Activated naive CD4-positive, alpha-beta T cell (primary cell): ENCODE data around the gene PAPLN.

ENCODE experiments used
- DNase-seq, 4 experiments: peaks; one replicate each; lab custom pipeline; 2025; lab: John Stamatoyannopoulos, UW

The PAPLN gene

GRCh38 chr14:73261075-73261474 is 23.8 kb downstream of the PAPLN start:
- no peak for DNase-seq

DNA sequence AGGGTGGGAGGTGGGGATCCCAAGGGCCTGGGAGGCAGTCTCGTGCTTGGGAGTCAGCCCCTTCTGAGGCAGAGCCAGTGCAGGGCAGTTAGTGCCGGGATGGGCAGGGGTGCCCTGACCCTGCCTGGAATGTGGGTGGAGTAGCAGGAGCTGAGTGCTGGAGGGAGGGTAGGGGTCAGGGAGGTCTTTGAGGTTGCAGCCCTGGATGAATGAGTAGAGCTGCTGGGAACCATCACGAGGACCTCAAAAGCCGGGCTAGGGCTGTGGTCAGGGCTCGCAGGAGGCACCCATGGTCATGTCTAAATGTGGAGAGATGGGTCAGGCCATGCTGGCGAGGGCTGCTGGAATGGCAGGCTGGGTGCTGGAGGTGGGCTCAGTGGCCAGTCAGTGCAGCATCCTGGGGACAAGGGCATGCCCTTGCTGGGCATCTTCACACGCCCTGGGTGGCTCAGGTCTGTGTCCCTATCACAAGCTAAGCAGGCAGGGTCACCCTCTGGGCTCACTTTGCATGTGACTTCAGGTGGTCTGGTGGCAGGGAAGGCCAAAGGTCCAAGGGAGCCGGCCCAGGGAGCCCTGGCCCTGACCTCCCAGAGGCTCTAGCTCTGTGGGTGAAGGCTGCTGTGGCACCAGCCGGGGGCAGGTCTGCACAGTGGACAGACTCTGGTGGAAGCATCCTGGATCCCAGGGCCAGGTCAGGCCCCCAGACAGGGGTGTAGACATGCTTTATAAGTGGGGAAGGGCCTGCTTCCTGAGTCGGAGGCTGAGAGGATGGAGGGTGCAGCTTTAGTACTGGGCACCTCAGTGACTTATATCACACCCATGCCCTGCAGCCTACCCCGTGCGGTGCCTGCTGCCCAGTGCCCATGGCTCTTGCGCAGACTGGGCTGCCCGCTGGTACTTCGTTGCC is 24.5 kb downstream of the PAPLN start:
- no peak for DNase-seq

DNA sequence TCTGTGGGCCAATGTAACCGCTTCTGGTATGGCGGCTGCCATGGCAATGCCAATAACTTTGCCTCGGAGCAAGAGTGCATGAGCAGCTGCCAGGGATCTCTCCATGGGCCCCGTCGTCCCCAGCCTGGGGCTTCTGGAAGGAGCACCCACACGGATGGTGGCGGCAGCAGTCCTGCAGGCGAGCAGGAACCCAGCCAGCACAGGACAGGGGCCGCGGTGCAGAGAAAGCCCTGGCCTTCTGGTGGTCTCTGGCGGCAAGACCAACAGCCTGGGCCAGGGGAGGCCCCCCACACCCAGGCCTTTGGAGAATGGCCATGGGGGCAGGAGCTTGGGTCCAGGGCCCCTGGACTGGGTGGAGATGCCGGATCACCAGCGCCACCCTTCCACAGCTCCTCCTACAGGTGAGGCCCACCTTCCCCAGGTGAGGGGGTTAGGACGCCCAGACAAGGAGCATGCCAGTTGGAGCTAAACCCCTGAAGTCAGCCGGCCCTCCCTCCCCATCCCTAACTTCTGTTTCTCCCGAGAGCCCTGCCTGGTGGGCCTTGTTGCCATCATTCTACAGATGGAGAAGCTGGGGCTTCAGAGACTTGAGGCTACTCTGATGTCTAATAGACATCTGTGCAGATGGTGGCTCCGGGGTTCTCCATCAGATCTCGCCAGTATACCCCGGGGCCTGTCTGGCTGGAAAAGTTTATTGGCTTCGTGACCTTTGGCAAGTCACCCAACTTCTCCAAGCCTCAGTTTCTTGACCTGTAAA is 25.3 kb downstream of the PAPLN start:
- no peak for DNase-seq

- no peak for DNase-seq
Measured at GRCh38 chr14:73263606-73264005, 26.3 kb downstream of the PAPLN start.

DNA sequence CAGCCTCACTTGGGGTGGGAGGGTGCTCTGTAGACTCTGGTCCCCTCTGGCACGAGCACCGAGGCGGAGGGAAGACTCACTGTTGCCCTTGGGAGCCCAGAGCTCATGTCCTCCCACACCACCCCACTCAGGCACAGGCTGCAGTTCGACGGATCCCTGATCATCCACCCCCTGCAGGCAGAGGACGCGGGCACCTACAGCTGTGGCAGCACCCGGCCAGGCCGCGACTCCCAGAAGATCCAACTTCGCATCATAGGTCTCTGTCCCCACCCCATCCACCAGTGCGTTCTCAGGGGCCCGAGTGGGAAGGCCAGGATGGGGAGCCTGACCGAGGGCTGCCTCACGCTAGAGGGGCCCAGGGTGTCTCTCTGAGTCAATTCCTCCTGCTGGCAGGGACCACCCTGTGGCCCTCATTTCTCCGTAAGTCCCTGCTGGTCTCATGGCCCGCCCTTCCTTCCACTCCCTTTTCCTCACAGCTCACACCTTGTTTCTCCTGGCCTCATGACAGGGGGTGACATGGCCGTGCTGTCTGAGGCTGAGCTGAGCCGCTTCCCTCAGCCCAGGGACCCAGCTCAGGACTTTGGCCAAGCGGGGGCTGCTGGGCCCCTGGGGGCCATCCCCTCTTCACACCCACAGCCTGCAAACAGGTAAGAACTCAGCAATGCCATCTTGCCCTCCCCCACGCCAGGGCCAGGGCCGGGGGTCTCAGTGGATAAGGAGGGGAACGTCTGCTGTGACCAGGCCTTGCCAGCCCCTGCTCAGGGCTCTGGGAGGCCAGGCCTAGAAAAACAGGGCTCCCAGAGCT is 27.0 kb downstream of the PAPLN start:
- DNase-seq, result no peak

- DNase-seq, result no peak
Measured at GRCh38 chr14:73264885-73265720, 27.8 kb downstream of the PAPLN start.

DNA sequence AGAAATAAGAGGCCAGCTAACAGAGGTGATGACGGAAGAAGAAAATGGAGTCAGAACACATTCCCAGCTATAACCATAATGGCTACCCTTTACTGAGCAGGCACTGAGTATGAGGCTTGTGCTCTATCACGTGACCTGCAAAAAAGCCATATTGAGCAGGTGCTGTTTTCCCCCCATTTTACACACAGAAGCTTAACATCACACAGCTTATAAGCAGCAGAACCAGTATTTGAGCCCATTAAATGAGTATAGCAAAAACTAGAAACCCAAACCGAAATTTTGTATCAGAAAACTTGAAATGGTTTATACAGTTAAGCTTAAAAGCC is 28.4 kb downstream of the PAPLN start:
- DNase-seq, result no peak

DNA sequence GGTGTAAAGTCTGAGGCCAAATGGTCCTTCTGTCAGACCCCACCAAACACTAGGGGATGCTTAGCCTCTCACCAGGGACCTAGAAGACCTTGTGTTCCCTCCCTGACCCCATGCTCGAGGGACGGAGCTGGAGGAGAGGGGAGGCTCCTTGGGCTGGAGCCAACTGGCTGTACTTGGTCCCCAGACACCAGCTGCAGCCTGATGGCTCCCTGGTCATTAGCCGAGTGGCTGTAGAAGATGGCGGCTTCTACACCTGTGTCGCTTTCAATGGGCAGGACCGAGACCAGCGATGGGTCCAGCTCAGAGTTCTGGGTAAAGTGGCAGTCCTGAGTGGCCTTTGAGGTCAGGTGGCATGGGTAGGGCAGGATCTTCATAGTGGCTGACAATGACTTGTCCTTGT is 29.0 kb downstream of the PAPLN start:
- DNase-seq, result no peak

DNA sequence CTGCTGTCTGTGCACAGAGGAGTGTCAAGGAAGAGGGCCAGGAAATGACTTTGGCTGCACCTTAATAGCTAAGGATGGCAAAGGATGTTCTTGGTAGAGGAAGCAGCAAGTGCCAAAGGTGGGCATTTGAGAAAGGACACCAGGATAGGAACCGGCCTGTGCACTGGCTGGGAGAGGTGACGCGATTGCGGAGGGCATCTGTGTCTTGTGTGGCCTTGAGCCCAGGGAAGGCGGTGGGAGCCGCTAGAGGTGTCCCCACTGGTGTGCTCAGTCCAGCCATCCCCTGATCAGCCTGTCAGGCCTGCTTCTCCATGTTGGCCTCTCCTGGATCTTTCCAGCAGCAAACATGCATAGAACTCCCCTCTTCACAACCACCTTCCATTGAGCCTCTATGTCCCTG is 30.2 kb downstream of the PAPLN start:
- DNase-seq, result no peak

- DNase-seq, result no peak
Measured at GRCh38 chr14:73269729-73270531, 32.6 kb downstream of the PAPLN start.

DNA sequence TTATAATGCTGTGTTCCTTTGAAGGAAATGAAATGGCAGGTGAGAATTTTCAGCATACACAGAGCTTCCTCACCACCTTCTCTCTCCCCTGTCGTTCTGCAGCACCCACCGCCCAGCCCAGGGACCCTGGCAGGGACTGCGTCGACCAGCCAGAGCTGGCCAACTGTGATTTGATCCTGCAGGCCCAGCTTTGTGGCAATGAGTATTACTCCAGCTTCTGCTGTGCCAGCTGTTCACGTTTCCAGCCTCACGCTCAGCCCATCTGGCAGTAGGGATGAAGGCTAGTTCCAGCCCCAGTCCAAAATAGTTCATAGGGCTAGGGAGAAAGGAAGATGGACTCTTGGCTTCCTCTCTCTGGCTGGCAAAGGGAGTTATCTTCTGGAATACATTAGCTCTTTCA is 35.1 kb downstream of the PAPLN start:
- DNase-seq, result no peak

GRCh38 chr14:73273799-73274198 is 36.5 kb downstream of the PAPLN start:
- no peak for DNase-seq

DNA sequence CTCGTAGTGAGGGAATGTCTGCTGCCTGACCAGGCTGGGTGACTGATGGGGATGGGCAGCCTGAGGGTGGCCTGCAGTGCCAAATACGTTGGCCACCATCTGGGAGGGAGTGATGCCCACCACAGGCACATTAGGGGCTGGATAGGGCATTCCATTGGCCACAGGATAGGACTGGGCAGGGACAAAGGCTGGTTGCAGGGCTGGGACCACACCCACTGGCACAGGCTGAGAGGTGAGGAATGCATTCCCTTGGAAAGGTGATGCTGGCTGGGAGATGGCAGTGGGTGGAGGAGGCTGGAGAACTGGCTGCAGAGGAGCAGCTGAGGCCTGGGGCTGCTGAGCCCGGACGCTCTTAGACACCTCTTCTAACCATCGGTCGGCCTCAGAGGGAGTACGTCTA is 39.5 kb downstream of the PAPLN start:
- DNase-seq, result no peak

DNA sequence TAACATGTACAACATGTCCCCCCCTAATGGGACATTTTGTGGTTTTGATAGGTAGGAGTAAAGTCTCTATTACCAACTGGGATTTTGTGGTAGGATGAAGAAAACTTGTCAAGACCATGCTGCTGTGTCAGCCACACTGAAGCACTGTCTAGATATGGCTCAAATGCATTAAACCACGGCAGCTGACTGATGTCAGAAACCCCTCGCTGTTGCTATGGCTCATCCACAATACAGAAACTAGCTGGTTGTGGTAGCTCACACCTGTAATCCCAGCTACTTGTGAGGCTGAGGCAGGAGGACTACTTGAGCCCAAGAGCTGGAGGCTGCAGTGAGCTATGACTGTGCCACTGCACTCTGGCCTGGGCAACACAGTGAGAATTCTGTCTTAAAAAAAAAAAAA is 40.1 kb downstream of the PAPLN start:
- DNase-seq, result no peak

DNA sequence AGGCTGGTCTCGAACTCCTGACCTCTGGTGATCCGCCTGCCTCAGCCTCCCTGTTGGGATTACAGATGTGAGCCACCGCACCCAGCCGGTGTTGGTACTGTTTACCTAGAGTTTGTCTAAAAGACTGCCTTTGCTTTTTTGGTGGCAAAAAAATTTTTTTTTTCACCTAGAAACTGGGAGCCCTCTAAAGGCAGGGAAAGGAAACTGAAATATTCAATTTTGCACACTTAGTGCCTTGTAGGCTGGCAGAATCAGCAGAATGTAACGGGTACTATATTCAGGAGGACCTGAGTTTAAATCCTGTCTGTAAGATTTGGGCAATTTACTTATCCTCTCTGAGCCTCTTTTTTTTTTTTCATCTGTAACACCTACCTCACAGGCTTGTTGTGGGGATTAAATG is 43.6 kb downstream of the PAPLN start:
- DNase-seq, result no peak

DNA sequence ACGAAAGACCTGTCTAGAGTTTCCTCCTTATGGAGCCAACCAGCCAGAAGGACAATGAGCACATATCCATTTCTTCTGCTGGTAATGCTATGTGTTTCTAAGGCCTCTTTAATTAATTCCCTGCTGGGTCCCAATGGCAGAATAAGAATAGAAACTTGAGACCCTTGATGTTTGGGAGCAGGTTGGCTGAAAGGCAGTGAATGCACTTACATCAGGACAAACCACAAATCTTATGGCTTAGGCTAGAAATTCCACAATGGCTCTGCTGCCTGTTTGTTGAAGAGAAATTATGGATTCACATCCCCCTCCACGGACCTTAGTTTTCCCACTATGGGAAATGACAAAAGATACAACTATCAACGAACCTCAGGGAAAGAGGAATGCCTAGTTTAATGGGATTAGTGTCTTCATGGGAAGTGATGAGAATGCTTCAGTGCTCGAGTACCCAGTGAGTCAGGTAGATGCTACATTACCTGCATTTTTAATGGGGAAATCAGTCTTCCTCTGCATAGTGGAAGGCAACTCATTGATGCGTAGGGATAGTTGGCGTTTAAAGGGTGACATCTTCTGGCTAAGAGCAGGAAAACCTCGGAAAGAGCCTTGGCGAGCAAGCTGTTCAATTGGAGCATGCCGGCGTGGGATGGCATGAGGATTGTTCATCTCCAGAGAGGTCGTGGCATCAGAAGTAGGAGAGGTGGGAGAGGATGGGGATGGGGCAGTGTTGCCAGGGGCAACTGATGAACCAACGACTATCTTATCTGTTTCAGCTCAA is 46.5 kb downstream of the PAPLN start:
- no peak for DNase-seq

DNA sequence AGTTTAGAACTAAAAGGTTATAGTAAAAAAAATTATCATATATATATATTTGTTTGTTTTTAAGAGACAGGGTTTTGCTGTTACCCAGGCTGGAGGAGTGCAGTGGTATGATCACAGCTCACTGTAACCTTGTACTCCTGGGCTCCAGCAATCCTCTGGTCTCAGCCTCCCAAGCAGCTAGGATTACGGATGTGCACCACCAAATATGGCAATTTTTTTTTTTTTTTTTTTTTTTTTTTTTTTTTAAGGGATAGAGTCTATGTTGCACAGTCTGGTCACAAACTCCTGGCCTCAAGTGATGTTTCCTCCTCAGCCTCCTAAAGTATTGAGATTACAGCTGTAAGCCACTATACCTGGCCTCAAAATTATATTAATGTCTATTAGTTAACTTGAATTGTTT is 48.7 kb downstream of the PAPLN start:
- no peak for DNase-seq

DNA sequence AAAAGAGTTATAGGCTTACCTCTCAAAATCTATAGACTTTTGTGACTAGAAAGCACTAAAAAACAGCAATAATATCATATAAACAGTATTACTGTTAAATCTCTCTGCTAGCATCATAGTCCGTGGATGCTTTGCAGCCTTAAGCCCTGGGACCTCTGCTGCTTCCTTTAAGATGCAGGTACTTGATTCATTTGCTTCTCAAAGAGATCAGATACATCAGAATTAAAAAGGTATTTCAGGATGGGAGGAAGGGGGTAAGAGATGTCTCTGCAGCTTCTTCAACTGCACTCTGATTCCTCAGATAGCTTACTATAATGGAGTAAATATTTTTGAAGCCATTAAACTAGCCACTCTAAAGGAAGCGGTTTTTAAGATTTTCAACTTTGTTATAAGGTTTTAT is 49.3 kb downstream of the PAPLN start:
- DNase-seq, result no peak

DNA sequence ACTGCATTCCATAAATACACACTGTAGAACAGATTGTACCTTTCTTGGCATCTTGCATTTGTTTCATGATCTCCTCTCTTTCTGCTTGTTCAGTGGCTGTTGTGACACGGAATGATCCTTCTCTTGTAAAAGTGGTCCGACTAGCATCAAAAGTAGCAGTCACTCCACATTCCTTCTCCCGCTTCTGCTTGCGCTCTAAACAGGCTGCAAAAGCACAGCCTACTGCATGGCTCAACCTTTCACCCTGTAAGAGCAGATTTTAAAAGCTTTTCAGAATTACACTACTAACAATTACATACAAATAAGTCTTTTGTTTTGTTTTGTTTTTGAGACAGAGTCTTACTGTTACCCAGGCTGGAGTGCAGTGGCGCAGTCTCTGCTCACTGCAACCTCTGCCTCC is 49.8 kb downstream of the PAPLN start:
- DNase-seq, result no peak

- DNase-seq, result no peak
Measured at GRCh38 chr14:73289308-73289707, 52.0 kb downstream of the PAPLN start.
